Mammary epithelial cell (primary cell): ENCODE data around the gene KRTAP3-2.

Source experiments
- EZH2 ChIP-seq: IDR thresholded peaks from 2 replicates; pipeline ENCODE4 v1.6.1; 2012; ENCODE audit warnings: low read length, inconsistent platforms, borderline replicate concordance
- TF ChIP-seq, protein P1 (sequence below), 2 donors: IDR thresholded peaks in 1 of 2; conservative IDR thresholded peaks in 1 of 2; 2 replicates each; pipeline ENCODE4 v1.5.1; 2011 to 2012; ENCODE audit warnings: inconsistent platforms in 2 of 2, low read length in 2 of 2, mild to moderate bottlenecking in 2 of 2, control low read depth in 1 of 2, low read depth in 1 of 2; ENCODE audit not compliant: insufficient read depth in 1 of 2; ENCODE audit errors: extremely low read depth in 1 of 2

DNA sequence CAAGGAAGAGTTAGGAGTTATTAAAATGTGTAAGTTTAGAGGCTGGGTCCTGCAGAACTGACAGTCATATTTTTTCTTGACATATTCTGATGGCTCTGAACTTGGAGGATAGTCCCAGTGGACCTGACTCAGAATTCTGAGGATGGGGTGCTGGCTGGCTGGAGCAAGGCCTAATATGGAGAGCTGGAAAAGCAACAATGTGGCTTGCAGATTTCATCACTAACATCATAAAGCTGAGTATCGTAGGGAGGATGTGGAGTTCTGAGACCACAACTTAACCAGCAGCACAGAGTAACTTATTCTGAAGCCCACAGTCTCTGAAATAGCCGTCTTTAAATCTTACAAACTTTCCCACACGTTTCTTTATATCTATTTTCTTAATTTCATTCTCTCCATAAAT, 25.0 kb upstream of the KRTAP3-2 start:
- TF ChIP-seq, protein P1, sequence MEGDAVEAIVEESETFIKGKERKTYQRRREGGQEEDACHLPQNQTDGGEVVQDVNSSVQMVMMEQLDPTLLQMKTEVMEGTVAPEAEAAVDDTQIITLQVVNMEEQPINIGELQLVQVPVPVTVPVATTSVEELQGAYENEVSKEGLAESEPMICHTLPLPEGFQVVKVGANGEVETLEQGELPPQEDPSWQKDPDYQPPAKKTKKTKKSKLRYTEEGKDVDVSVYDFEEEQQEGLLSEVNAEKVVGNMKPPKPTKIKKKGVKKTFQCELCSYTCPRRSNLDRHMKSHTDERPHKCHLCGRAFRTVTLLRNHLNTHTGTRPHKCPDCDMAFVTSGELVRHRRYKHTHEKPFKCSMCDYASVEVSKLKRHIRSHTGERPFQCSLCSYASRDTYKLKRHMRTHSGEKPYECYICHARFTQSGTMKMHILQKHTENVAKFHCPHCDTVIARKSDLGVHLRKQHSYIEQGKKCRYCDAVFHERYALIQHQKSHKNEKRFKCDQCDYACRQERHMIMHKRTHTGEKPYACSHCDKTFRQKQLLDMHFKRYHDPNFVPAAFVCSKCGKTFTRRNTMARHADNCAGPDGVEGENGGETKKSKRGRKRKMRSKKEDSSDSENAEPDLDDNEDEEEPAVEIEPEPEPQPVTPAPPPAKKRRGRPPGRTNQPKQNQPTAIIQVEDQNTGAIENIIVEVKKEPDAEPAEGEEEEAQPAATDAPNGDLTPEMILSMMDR (conservative IDR thresholded peaks at IDR 0.05 in 1 of 2, IDR thresholded peaks at IDR 0.05 in 1 of 2; ENCODE audit: extremely low read depth in 1 of 2, insufficient read depth in 1 of 2, low read depth in 1 of 2, low read length in 2 of 2), result no peak
- no peak for TF ChIP-seq EZH2
